GM13977 (cell line): Measurements from ENCODE around the gene DMD.

Experiments used
- DNase-seq: peaks from one replicate; pipeline ENCODE4 v3.0.0; 2012; ENCODE audit warnings: low spot score
- in situ Hi-C: fragments of 300-500 bp; cut with MboI; formaldehyde crosslinking; loops from one replicate; pipeline ENCODE4 v1.12.0; 2022; ENCODE audit warnings: low sequenced_read_pairs, low pct_unique_long_range_greater_than_20kb, mixed read lengths, inconsistent platforms; ENCODE audit not compliant: unreplicated experiment
- TF ChIP-seq, protein P1 (sequence below): IDR thresholded peaks from 2 replicates; pipeline ENCODE4 v1.5.1; 2012; ENCODE audit warnings: mild to moderate bottlenecking, control low read depth; ENCODE audit not compliant: insufficient read depth; ENCODE audit errors: extremely low read depth, missing control alignments

DMD gene

DNA sequence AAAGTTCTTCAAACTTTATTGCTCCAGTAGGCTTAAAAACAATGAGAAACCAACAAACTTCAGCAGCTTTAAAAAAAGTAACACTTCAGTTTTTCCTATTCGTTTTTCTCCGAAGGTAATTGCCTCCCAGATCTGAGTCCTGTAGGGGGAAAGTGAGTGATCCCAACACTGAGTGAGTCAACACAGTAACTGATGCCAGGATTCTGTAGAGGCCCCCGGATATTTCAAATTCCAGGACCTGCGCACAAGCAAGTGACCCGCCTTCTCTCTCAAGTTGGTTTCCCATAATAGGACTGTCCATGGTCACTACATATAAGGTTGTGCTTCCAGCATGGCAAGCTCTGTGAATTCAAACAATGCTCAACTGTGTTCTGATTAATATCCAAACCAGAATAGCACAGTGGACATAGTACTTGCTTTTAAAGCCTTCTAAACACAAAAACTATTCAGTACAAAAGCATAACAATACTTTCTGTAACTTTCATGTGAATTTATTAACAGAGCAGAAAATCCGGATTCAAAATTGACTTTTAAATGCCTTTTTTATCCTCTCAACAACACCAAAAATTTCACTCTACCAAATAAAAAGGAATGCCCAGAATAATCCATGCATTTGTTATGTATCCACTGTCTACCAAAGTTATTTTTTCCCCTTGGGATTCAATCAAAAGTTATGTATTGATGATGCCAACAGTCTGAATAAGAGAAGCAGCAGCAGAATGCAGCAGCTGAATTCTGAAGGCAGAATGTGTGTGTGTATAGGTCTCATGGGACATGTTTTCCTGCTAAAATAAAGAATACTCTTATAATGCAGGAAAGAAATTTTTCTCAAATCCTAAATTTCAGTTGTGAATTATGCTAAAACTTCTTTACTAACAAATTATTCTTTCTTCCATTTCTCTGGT lies at the start of gene DMD:
DMD (minus strand) TSS at position 194 of the 905 bp plus-strand sequence. CDS start 237 bp downstream, outside the sequence.
- TF ChIP-seq, protein P1, sequence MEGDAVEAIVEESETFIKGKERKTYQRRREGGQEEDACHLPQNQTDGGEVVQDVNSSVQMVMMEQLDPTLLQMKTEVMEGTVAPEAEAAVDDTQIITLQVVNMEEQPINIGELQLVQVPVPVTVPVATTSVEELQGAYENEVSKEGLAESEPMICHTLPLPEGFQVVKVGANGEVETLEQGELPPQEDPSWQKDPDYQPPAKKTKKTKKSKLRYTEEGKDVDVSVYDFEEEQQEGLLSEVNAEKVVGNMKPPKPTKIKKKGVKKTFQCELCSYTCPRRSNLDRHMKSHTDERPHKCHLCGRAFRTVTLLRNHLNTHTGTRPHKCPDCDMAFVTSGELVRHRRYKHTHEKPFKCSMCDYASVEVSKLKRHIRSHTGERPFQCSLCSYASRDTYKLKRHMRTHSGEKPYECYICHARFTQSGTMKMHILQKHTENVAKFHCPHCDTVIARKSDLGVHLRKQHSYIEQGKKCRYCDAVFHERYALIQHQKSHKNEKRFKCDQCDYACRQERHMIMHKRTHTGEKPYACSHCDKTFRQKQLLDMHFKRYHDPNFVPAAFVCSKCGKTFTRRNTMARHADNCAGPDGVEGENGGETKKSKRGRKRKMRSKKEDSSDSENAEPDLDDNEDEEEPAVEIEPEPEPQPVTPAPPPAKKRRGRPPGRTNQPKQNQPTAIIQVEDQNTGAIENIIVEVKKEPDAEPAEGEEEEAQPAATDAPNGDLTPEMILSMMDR, result no peak
- in situ Hi-C loops, result no loop called here
- no peak for DNase-seq

DNA sequence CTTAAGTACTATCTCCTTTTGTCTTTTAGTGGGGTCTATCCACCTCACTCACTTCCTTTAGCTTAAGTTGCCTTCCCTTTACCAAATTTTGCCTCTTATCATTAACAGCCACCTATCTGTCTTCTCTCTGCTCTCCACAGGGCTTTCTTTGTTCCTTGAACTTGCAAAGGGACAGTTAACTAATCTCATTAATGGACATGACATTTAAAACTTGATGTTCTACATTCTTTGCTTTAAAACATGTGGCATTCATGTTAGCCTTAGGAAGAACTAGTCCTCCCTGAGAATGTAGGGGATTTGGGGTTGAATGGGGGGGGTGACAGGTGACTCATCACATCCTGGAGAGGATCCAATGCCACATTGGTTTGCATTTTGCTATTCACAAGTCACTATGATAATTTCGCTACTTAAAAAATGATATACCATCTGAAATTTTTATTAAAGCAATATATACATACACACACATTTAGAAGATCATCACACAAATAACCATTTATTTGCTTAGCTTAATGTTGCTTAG lies 41.0 kb upstream of the DMD start:
- DNase-seq, result no peak
- in situ Hi-C loops, result no loop called here
- TF ChIP-seq, protein P1, result no peak

DNA sequence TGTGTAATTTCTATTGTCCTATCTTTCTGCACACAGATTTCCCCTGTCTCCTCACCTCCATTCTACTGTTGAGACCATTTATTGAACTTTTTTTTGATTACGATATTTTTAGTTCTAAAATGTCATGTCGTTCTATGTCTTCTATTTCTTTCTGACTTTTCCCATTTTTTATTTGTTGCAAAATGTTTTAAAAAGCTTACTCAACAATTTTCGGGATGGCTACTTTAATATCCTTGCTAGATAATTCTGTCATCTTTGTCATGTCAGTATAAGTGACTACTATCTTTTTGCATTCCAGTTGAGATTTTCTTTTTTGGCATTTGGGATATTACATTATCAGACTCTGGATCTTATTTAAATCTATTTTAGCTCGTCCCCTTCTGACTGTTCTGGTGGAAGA lies 7.5 kb upstream of the DMD start:
- in situ Hi-C loops, result no loop called here
- no peak for DNase-seq
- TF ChIP-seq, protein P1, result no peak

DNA sequence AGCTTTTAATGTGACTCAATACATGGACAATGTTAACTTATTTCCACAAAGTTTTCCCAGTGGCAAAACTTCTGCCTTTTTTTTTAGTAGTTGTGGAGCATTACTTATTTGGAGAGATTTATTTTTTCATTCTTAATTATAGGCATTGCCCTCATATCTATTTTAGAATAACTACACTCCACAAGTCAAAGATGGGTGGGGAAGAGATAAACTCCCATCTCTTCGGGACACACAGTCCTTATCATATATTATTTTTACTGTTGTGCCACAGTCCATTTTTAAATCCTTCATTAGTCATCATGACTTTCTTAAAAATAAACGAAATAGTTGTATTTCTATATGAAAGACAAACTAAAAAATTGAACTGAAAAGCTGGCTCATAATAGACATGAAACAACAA lies 1.2 kb downstream of the DMD start:
- no peak for DNase-seq
- in situ Hi-C loops, result no loop called here
- TF ChIP-seq, protein P1, result no peak

DNA sequence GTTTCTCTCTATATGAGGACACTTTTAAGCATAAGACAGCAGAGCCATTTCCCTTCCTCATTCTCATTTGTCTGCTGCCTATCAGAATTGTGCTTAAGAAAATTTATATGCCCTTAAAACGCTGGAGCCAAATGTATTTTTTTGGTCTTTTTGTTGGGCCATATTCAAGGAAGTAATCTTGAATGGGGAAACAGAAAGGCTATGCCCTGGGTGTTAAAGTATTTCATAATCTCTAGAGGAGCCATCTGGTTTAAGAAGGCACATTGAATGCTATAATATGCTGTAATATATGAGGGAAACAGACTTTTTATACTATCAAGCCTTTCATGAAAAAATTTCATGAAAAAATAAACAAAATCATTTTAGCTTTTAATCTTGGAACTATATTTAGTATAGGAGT lies 4.3 kb downstream of the DMD start:
- TF ChIP-seq, protein P1, result no peak
- DNase-seq, result no peak
- in situ Hi-C loops, result no loop called here

DNA sequence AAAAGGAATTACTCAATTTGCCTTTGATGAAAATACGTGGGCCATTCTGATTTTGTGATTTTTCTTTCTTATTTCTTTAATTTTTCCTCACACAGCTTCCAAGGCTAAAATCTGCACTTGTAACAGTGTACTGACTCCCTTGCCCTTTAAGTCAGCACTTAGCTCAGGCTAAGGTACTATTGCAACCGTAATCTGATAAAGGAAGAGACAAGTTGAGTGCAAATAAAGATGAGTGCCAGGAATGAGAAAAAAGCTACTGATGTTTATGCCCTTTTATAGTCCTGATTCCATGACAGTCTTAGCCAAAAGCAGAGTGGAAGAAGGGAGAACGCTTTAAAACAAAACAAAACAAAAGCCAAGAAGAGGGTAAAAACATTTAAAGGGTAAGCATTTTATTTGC lies 6.0 kb downstream of the DMD start:
- TF ChIP-seq, protein P1, result no peak
- no peak for DNase-seq
- in situ Hi-C loops, result no loop called here
